ENCODE measurements around the gene ZNF335. TPM values are rescaled to one million over a fixed set of nuclear protein-coding genes. Genes with fewer than 3 reads are reported as not detected.

ZNF335 gene
- total and polyA plus RNA-seq, 2 donors (not counting 3 experiments of a cell fraction or from before 2014, with no cell fraction given) = 17.3 to 22.8 TPM

DNA sequence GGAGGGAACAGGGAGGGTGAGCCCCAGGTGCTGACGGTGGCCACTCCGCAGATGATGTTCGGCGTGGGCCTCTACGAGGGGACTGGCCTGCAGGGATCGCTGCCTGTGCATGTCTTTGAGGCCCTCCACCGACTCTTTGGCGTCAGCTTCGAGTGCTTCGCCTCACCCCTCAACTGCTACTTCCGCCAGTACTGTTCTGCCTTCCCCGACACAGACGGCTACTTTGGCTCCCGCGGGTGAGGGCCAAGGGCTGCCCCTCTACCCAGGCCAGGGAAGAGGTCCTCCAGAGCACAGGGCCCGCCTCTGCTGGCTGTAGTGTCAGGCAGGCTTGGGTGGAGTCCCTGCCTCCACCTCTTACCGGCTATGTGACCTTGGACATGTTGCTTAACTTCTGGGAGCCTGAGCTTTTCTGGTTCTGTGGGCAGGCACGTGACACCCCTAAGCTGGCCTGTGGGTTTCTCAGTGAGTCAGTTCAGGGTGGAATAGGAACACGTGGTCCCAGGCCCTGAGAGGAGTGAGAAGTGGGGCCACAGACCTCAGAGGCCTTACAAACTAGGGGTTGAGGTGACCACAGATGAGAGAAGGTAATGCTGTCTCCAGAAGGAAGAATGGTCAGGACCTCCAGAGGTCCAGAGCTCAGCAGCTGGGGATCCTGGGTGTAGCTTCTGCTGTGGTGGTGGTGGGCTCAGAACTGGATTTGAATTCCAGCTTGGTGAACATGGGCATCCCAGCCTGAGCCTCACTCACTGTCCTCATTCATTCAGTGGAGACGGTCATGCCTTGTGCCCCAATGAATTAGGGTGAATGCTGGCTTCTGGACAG is 25.6 kb downstream of the ZNF335 start:
- CTCF ChIA-PET = interaction anchor here (0.7 to 1.2 kb wide), 3 partner anchors 10 to 120 kb away, joined by 3 read pairs; no protein-coding TSS in a partner anchor
- BruUV-seq (replicated peaks) = no TSS peak
- Histone ChIP-seq H3K36me3 (ENCODE audit: control insufficient read depth in 2 of 2, extremely low read depth in 1 of 2, insufficient read depth in 2 of 2, low read length in 2 of 2) (peaks cover 7 to 73% of the 10 kb centered on the region in 2 experiments), H3K79me2 (ENCODE audit: control insufficient read depth, insufficient read depth, low read length) (no peaks in the 10 kb centered on the region), H2AFZ (ENCODE audit: low read depth, low read length) (no peak overlapping the region), H3K4me1 (ENCODE audit: control insufficient read depth, extremely low read depth, insufficient read depth, low read length) (no peaks in the 10 kb centered on the region), H3K9me1 (replicated peaks; ENCODE audit: control insufficient read depth, extremely low read depth, insufficient read depth, low read length) (no peaks in the 10 kb centered on the region), H3K9ac (replicated peaks; ENCODE audit: extremely low read depth, insufficient read depth, low read length) (no peak overlapping the region), H3K27me3 (ENCODE audit: control insufficient read depth in 2 of 2, insufficient read depth in 2 of 2, low read length in 2 of 2) (no peaks in the 10 kb centered on the region), H4K20me1 (replicated peaks; ENCODE audit: control insufficient read depth, extremely low read depth, insufficient read depth, low read length) (no peaks in the 10 kb centered on the region), H3K27ac (ENCODE audit: insufficient read depth, low read depth, low read length) (no peak overlapping the region), H3K4me2 (ENCODE audit: insufficient read depth, low read length) (no peak overlapping the region), H3K9me3 (replicated peaks; ENCODE audit: control insufficient read depth, insufficient read depth, low read length) (no peaks in the 10 kb centered on the region), H3K4me3 (replicated peaks in 1 of 3; ENCODE audit: insufficient read depth in 1 of 3, low read depth in 1 of 3, low read length in 3 of 3) (no peak overlapping the region)
- TF ChIP-seq GATA2 (IDR thresholded peaks at IDR 0.05; ENCODE audit: insufficient read depth, insufficient read length, low read depth, low read length) = no peak
- no peak for TF ChIP-seq MYC (IDR thresholded peaks at IDR 0.05; ENCODE audit: low read depth, low read length)
- no peak for TF ChIP-seq EZH2 (IDR thresholded peaks at IDR 0.05; ENCODE audit: borderline replicate concordance, low read depth, low read length, severe bottlenecking)
- no peak for TF ChIP-seq FOS (IDR thresholded peaks at IDR 0.05; ENCODE audit: borderline replicate concordance, insufficient read depth, low read length)
- no peak for TF ChIP-seq POLR2A (IDR thresholded peaks at IDR 0.05; ENCODE audit: low read depth, low read length)
- no peak for TF ChIP-seq POLR2AphosphoS5 (IDR thresholded peaks at IDR 0.05; ENCODE audit: insufficient read depth, low read depth, low read length)
- TF ChIP-seq JUN (IDR thresholded peaks at IDR 0.05; ENCODE audit: borderline replicate concordance, insufficient read depth, insufficient read length, low read depth) = no peak
- TF ChIP-seq MAX (IDR thresholded peaks at IDR 0.05; ENCODE audit: insufficient read depth, insufficient read length) = no peak
- TF ChIP-seq CTCF (IDR thresholded peaks at IDR 0.05; ENCODE audit: extremely low read depth in 1 of 2, insufficient read depth in 1 of 2, low read depth in 1 of 2, low read length in 2 of 2) = no peak
- FAIRE-seq (no peak), DNase-seq (ENCODE audit: low read depth, low spot score) (no peak)
- POLR2A ChIA-PET = interaction anchor here (0.7 kb wide), 1 partner anchor 11 kb away, joined by 3 read pairs; no protein-coding TSS in a partner anchor
- intact Hi-C loops (cut with micrococcal nuclease) = no loop called here
- dilution Hi-C loops (cut with MboI; ENCODE audit: extremely low pct_ligation_motif_present, low sequenced_read_pairs) = no loop called here
